HG03457 (cell line): ENCODE data around the gene KLHL18.
A peak's percentile ranks its signal among the peaks of the same experiment; 100 is the strongest.
"Not testable (repeated sequence)": the region's sequence is repeated elsewhere in the genome, so short reads cannot be mapped to it uniquely, and the experiment has no call there.

ENCODE experiments used
- ATAC-seq: cut with Tn5 transposase; IDR thresholded peaks from one replicate; pipeline ENCODE4 v1.9.1; 2021; ENCODE audit warnings: moderate number of reproducible peaks; ENCODE audit not compliant: unreplicated experiment

The KLHL18 gene

DNA sequence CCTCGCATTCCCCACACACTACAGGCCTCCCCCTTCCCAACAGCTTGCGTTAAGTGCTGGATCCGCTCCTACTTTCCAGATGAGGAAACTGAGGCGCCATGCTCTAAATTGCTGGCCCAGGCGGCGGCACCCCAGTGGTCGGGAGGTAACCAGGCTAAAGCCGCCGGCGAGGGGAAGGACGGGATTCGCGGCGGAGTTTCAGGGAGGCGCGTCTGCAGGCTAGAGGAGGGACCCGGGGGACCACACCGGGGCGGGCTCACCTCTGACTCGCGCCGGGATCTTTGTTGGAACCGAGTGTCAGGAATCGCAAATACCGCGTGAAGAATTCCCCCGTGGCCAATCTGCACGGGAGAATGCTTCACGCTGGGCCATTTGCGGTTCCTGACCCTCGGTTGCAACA is 73.5 kb downstream of the KLHL18 start:
- ATAC-seq, result no peak

DNA sequence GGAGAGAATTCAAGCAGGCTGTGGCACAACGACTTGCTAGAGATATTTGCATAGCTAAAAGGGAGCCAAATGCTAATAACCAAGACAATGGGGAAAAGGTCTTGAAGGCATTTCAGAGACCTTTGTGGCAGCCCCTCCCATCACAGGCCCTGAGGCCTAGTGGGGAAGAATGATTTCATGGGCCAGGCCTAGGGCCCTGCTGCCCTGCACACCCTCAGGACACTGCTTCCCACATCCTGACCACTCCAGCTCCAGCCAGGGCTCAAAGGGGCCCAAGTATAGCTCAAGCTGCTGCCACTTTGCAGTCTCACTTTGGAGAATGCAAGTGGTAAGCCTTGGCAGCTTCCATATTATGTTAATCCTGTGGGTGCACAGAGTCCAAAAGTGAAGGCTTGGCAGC is 76.6 kb downstream of the KLHL18 start:
- no peak for ATAC-seq

- not testable (repeated sequence) for ATAC-seq
Observed at GRCh38 chr3:47360110-47360517, 77.4 kb downstream of the KLHL18 start.

DNA sequence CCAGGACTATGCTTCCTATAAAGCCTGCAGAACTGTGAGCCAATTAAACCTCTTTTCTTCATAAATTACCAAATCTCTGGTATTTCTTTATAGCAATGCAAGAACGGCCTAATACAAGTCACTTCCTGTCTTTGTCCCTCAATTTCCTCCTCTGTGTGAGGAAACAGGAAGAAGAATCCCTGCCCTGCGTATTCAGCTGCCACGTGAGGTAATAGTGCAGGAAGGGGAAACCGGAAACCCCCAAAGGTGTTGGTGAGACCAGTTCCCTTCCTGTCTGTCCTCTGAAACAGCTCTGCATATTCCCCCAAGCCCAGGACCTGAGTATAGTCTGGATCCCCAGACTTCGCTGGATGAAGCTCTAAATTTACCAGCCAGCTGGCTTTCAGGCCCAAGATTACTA is 80.0 kb downstream of the KLHL18 start:
- no peak for ATAC-seq

- ATAC-seq, result no peak
Observed at GRCh38 chr3:47365213-47366153, 82.7 kb downstream of the KLHL18 start.

DNA sequence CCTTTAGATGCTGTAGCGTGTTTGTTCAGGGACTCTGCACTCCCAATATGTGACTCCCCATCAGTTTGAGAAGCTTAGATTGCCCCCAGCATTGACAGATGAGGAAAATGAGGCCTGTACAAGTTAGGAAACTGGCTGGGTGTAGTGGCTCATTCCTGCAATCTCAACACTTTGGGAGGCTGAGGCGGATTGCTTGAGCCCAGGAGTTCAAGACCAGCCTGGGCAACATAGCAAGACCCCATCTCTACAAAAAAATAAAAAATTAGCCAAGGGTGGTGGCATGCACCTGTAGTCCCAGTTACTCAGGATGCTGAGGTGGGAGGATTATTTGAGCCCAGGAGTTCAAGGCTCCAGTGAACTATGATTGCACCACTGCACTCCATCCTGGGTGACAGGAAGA is 84.1 kb downstream of the KLHL18 start:
- ATAC-seq, result no peak

- no peak for ATAC-seq
Observed at GRCh38 chr3:47367631-47368030, 84.9 kb downstream of the KLHL18 start.

- ATAC-seq, result not testable (repeated sequence)
Observed at GRCh38 chr3:47370020-47370419, 87.3 kb downstream of the KLHL18 start.

DNA sequence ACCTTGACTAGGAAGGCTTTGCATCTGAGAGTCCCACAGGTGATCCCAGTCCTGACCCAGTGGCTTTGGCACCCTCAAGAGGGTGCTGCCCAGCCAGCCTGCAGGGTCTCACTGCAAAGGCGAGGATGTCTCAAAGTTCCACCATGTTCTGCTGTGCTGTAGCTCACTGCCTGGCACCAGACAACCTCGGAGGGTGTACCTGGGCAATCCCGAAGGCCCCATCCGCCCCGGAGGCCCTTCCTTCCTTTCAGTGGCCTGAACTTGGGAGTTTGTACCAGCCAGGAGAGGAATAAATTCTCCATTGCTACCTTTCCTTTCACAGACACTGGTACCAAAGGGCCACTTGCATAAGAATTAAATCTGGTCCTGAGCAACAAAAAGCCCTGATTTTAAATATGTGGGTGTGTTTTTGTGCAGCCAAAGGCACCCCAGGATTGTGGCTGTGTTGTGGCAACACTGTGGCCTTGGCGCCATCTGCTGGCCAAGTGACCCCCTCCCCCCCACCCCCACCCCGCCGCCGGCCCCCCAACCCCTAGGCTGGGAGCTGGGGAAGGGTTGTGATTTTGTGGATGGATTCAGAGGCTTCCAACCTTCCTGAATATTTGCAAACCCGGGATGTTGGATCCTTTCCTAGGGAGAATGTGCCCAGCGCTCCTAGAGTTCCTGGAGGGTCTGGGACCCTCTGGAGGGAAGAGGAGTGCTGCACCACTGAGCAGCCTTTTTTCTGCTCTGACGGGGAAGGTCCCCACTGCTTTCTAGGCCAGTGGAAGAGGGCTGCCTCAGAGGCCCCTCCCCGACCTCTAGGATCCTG is 88.3 kb downstream of the KLHL18 start:
- no peak for ATAC-seq

GRCh38 chr3:47374587-47374986 is 91.8 kb downstream of the KLHL18 start:
- ATAC-seq, result no peak

GRCh38 chr3:47376393-47376792 is 93.6 kb downstream of the KLHL18 start:
- ATAC-seq, result no peak

DNA sequence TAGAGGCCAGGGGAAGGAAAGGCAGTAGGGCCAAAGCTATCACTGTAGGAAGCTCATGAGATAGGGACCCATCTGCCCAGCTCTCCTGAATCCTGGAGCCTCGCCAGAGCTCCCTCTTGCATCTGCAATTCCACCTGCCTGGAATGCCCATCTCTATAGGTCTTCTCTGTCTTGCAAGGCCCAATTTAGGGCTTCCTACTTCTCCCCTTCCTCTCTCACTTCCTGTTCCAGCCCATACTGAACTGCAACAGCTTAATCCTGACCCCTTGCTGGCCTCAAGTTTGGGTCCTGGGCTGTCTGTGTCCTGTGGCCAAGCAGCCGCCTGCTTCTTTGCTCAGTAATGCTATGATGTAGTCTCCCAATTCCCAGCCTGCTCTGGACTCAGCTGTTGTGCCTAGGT is 94.4 kb downstream of the KLHL18 start:
- ATAC-seq, result no peak

- ATAC-seq, result no peak
Observed at GRCh38 chr3:47378869-47379268, 96.1 kb downstream of the KLHL18 start.

DNA sequence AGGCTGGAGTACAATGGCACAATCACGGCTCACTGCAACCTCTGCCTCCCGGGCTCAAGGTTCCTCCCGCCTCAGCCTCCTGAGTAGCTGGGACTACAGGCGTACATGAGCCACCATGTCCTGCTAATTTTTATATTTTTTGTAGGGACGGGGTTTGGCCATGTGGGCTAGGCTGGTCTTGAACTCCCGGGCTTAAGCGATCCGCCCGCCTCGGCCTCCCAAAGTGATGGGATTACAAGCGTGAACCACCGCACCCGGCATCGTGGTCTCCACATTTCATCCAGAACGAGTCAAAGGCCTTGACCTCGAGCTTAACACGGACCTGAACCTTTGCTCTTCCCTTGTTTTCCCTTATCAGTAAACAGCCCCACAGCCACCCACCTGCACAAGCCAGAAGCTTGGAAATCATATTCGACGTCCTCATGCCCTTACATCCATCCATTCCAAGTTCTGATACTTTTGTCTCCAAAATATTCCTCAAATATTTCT is 96.7 kb downstream of the KLHL18 start:
- ATAC-seq, result no peak

GRCh38 chr3:47380026-47380600 is 97.4 kb downstream of the KLHL18 start:
- peak; percentile 13 for ATAC-seq

GRCh38 chr3:47380601-47381316 is 98.0 kb downstream of the KLHL18 start, which contains the start of gene PTPN23:
PTPN23 (plus strand) TSS chr3:47381021; CDS start chr3:47381097, 76 bp downstream.
- peak; percentile 63 for ATAC-seq

- peak; percentile 48 for ATAC-seq
Observed at GRCh38 chr3:47381317-47382157, 98.8 kb downstream of the KLHL18 start.

GRCh38 chr3:47384425-47384824 is 101.7 kb downstream of the KLHL18 start:
- ATAC-seq, result no peak

GRCh38 chr3:47385007-47385406 is 102.3 kb downstream of the KLHL18 start:
- no peak for ATAC-seq

DNA sequence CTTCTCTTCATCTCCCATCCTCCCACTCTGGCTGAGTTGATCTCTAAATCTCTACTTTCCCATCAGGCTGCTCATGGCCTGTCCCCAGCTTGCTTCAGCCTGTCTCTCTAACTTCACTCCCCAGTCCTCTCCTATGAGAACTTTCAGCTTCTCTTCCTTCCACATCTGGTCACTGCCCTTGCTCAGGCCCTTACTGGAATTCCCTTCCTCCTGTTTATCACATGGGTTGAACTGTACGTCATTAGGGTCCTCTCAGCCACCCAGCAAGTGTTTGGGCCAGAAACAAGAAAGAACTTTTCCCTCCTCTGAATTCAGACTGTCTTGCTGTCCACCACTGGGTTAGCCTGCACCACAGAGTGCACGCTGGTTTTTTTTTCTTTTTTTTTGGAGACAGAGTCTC is 103.1 kb downstream of the KLHL18 start:
- no peak for ATAC-seq
